ENCODE measurements around the gene RANBP2.

RANBP2 gene

DNA sequence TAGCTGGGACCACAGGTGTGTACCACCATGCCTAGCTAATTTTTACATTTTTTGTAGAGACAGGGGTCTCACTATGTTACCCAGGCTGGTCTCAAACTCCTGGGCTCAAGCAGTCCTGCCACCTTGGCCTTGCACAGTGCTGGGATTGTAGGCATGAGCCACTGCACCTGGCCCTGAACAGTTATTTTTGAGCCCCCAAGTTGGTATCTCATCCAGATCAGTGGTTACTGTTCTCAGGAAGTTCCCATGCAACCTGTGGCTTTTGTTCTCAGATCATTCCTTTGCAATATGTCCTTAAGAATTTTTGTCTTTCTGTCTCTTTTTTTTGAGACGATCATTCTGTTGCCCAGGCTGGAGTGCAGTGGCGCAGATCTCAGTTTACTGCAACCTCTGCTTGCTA, 59.6 kb downstream of the RANBP2 start:
- no peak for DNase-seq (ENCODE audit: low read depth)

DNA sequence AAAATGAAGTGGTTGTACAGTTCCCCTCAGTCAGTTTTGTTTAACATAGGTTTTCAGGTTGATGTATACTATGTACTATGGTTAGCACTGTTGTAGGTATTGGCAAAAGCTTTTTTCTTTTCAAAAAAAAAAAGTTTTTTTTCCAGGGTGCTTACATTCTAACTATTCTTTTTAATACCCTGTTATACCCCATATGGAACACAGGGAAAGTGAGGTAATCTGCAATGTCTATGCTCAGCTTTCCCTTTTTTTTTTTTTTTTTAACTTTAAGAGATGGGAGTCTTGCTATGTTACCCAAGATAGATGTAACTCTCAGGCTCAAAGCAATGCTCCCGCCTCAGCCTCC, 66.7 kb downstream of the RANBP2 start:
- no peak for DNase-seq (ENCODE audit: low read depth)

DNA sequence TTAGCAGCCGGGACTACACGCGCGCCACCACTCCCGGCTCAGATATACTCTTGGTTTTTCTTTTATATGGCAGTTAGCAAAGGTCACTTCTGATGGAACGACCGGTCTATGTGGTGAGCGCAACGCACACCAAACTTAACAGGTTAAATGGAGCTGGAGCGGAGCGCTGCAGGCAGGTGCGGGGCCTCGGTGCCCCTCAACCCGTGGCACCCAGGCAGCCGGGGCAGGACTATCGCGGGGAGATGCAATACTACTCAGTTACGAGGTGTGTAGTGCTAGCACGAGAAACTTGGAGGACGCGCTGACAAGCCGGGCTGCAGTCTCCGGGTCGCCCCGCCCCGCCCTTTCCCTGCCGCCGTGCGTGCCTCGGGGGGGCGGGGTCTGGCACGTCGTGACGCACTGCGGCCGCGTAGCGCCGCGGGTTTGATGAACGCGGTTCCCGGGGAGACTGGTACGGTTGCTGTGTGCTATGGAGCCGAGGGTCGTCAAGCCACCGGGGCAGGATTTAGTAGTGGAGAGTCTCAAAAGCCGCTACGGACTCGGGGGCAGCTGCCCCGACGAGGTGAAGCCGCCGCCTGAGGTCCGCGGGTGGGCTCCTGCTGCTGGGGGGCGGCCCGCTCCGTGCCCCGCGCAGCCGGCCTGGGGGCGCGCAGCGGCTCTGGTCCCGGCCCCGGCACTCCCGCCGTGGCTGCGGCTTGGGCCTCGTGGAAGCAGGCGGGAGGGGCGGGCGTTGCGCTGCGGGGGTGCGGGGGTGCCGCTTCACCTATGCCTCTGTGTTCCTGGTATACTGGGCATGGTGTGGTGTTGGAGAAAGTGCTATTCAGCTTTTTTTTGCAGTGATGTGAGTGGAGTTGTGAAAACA, 67.3 kb downstream of the RANBP2 start, which contains the start of gene CCDC138:
Gene CCDC138, plus strand, starts transcription at position 418 of the 862 bp plus-strand sequence. Its CDS starts 52 bp downstream, at position 470.
- peak; percentile 83 for DNase-seq (ENCODE audit: low read depth)

DNA sequence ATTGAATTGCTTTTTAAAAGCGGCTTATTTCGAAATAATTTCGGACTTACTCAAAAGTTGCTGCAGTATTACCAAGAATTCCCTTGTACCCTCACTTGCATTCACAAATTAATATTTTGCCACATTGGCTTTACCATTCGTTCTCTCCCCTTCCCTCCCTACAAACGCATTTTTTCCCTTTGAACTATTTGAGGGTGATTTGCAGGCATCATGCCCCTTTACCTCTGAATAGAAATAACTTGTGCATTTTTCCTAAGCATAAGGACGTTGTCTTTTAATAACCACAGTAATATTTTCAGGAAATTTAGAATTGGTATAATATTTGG, 67.9 kb downstream of the RANBP2 start:
- DNase-seq (ENCODE audit: low read depth) = no peak

- no peak for DNase-seq (ENCODE audit: low read depth)
Observed at GRCh38 chr2:108803045-108803736, 83.9 kb downstream of the RANBP2 start.

DNA sequence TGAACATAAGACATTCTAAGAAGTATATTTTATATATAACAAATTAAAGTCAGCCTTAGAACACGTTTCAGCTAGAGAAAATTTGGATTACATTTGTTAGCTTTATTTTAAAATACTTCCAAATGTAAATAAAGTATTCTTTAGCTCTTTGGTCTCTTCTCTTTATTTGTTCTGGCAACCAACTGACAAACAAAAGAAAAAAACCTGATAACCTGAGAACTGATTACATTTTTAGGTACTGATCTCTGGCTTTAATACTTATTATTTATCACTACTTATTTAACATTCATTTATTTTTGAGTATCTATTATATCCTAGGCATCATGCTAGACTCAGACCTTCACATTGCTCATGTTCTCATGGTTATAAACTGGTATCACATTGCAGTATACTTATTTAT, 85.8 kb downstream of the RANBP2 start:
- no peak for DNase-seq (ENCODE audit: low read depth)

GRCh38 chr2:108805782-108806181, 86.5 kb downstream of the RANBP2 start:
- DNase-seq (ENCODE audit: low read depth) = no peak

DNA sequence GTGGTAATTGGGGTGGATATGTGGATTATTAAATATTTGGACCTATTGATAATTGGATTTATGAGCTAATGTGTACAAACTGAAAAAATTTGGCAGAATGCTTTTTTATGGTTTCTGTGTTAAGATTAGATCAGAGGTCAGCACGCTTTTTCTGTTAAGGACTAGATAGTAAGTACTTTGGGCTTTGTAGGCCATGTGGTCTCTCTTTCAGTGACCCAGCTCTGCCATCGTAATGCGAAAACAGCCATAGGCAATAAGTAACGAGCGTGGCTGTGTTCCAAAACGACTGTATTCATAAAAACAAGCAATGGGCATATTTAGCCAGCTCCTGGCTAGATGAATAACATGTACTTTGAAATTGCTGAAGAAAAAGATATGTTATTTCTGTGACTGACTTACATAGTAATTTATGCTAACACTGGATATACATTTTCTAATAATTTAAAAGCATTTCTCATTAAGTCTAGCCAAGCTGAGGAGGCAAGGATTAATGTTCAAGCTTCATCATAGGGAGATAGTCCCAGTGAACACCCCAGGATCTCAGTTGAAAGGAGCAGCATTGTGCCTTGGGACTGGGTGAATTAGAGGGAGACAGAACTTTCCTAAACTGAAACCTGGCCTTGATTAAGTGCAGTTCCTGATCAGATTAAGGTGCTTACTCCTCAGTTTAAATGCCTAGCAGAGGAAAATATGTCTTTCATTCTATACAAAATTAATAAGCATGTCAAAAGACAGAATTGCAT, 87.3 kb downstream of the RANBP2 start:
- no peak for DNase-seq (ENCODE audit: low read depth)

GRCh38 chr2:108809936-108810335, 90.7 kb downstream of the RANBP2 start:
- DNase-seq (ENCODE audit: low read depth) = no peak

DNA sequence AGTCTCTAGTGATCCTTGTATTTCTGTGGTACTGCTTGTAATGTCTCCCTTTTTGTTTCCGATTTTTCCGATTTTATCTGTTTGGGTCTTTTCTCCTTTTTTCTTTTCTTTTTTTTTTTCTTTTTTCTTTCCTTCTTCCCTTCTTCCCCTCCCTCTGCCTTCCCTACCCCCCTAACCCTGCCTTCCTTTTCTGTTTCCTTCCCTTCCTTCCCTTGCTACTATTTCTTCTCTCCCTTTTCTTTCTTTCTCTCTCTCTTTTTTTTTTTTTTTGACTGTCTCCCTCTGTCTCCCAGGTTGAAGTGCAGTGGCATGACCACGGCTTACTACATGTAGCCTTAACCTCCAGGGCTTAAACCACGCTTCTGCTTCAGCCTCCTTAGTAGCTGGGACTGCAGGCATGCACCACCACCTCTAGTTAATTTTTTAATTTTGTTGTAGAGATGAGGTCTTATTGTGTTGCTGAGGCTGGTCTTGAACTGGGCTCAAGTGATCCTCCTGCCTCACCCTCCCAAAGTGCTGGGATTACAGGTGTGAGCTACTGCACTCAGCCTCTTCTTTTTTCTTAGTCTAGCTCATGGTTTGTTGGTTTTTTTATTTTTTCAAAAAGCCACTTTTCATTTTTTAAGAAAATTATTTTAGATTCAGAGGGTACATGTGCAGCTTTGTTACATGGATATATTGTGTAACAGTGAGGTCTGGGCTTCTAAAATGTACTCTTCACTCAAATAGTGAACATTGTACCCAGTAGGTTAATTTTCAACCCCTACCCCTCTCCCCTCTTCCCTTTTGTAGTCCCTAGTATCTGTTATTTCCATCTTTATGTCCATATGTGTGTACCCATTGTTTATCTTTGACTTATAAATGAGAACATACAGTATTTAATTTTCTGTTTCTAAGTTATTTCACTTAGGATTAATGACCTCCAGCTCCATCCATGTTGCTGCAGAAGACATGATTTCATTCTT, 92.0 kb downstream of the RANBP2 start:
- DNase-seq (ENCODE audit: low read depth) = no peak

DNA sequence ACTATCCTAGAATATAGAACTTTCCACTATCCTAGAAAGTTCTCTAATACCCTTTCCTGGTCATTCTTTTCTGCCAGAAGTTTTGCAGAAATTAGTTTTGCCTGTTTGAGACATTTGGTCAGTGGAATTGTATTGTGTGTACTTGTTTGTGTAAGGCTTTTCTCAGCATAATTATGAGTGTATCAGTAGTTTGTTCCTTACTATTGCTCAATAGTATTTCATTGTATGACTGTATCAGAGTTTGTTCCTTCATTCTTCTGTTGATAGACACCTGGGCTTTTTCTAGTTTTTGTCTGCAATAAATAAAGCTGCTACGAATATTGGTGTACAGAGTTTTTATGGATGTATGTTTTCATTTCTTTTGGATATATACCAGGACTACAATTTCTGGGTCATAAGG, 94.5 kb downstream of the RANBP2 start:
- DNase-seq (ENCODE audit: low read depth) = no peak

GRCh38 chr2:108820482-108820881, 101.2 kb downstream of the RANBP2 start:
- no peak for DNase-seq (ENCODE audit: low read depth)

GRCh38 chr2:108823286-108823685, 104.0 kb downstream of the RANBP2 start:
- DNase-seq (ENCODE audit: low read depth) = no peak

DNA sequence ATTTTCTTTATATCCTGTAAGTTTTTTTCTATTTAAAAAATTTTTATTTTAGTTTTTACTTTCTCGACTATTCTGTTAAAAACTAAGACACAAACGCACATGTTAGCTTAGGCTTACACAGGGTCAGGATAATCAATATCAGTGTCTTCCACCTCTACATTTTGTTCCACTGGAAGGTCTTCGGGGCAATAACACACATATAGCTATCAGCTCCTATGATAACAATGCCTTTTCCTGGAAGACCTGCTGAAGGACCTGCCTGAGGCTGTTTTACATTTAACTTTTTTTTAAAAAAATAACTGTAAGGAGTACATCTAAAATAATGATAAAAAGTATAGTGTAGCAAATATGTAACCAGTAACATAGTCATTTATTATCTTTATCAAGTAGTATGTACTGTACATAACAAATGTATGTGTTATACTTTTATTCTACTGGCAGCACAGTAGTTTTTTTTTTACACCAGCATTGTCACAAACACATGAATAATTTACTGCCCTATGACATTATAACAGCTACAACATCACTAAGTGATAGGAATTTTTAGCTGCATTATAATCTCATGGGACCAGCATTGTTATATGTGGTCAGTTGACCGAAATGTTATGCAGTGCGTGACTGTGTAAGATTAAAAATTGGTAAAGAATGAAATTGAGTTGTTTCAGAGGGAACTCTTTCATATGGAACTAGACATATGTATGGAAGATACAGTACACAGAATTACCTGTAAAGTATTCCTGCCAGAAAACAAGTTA, 105.2 kb downstream of the RANBP2 start:
- DNase-seq (ENCODE audit: low read depth) = no peak

DNA sequence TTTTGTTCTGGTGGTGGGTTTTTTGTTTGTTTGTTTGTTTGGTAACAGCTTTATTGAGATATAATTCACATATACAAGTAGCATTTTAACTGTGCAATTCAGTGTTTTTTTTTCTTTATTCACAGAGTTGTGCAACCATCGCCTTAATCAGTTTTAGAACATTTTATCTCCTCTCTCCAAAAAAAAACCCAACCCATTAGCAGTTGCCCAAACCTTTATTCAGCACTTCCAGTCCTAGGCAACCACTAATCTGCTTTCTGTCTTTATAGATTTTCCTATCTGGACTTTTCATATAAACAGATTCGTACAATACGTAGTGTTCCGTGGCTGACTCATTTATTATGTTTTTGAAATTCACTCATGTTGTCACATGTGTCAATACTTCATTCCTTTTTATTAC, 106.0 kb downstream of the RANBP2 start:
- DNase-seq (ENCODE audit: low read depth) = no peak

DNA sequence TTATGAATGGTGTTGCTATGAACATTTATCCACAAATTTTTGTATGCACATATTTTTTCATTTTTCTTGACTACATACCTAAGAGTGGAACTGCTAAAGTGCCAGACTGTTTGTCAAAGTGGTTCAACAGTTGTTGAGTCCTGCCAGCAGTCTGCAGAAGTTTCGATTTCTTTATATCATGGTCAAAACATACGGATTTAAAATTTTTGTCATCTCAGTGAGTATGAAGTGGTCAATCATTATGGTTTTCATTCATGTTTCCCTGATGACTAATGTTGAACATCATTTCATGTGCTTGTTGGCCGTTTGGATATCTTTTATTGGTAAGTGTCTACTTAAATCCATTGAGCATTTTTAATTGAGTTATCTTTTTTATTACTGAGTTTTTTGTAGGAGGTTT, 106.5 kb downstream of the RANBP2 start:
- DNase-seq (ENCODE audit: low read depth) = no peak

DNA sequence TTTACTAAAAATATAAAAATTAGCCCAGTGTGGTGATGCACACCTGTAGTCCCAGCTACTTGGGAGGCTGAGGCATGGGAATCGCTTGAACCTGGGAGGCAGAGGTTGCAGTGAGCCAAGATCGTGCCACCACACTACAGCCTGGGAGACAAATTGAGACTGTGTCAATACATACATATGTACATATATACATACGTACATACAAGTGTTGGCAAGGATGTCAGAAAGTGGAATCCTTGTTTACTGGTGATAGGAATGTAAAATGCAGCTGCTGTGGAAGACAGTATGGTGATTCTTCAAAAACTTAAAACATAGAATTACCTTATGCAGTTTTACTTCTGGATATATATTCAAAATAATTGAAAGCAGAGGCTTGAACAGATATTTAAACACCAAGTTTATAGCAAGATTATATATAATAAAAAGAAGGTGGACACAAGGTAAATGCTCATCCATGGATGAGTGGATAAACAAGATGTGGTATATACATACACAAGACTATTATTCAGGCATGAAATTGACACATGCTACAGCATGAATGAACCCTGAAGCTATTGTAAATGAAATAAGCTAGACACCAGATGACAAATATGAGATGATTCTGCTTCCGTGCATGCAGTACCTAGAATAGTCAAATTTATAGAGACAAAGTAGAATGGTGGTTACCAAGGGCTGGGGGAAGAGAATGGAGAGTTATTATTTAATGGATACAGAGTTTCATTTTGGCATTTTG, 110.5 kb downstream of the RANBP2 start:
- DNase-seq (ENCODE audit: low read depth) = no peak

DNA sequence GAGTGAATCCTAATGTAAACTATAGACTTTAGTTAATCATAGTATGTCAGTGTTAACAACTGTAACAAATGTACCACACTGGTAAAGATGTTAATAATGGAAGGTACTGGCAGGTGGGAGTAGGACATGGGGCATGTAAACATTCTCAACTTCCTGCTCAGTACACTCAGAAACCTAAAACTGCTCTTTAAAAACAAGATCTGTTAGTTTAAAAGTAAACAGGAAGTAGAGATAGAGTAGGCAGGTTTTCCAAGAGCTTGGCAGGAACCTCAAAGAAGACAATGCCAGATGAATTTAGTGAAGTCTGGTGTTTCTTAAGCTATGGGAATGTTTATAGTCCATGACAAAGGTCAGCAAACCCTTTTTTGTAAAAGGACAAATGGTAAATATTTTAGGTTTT, 113.9 kb downstream of the RANBP2 start:
- peak; percentile 16 for DNase-seq (ENCODE audit: low read depth)

- no peak for DNase-seq (ENCODE audit: low read depth)
Observed at GRCh38 chr2:108834620-108835019, 115.3 kb downstream of the RANBP2 start.

DNA sequence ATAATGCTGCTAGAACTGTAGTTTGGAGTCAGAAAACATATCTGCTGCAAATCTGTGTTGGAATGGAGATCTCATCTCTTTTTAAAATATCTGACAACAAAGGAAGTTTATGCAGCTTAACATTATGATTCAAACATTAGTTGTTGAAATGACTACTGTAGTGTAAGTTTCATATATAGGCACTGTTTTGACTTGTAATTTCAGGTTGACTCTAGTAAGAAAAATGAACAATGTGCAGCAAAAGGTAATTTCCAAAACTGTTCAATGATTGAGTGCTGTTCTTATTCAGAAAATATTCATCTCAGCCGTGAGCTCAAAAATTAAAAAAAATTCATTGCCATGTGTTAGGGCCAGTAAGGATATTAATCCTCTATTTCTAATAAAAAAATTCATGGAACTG, 115.8 kb downstream of the RANBP2 start:
- DNase-seq (ENCODE audit: low read depth) = no peak
